CD4-positive, alpha-beta T cell (primary cell): ENCODE measurements around the gene CLPTM1. TPM values are rescaled to one million over a fixed set of nuclear protein-coding genes. Genes with fewer than 3 reads are reported as not detected.

ENCODE experiments used
- ATAC-seq: fragments of 200-7000 bp; cut with Tn5 transposase; one replicate; pipeline ENCODE4 v1.10.0; 2022; ENCODE audit warnings: mild to moderate bottlenecking; ENCODE audit not compliant: poor library complexity
- CTCF ChIA-PET: fragments of 350-600 bp; sonication (Branson Sonifier 250); formaldehyde crosslinking; loops from one replicate; lab custom pipeline; 2021; ENCODE audit warnings: antibody characterized with exemption, inconsistent platforms; lab: Charles Lee
- POLR2A ChIA-PET: fragments of 350-600 bp; sonication (Branson Sonifier 250); formaldehyde crosslinking; loops from one replicate; lab custom pipeline; 2021; ENCODE audit warnings: antibody characterized with exemption, inconsistent platforms; lab: Charles Lee
- DNase-seq, 14 experiments: peaks; one replicate each; pipeline ENCODE4 v3.0.0-alpha.2; 2013 to 2020; ENCODE audit warnings: mixed read lengths in 2 of 14
- H3K27ac ChIP-seq, 2 donors: one replicate each; pipeline versions ENCODE4 v1.5.1 to v1.7.0; 2013; ENCODE audit warnings: low read length in 2 of 2, low read depth in 1 of 2, mild to moderate bottlenecking in 1 of 2
- H3K27me3 ChIP-seq, 2 experiments: 1 replicate in 1 of 2; 2 replicates in 1 of 2; pipeline versions ENCODE4 v1.6.1 to v1.7.0; 2013; ENCODE audit warnings: low read length in 2 of 2, control low read depth in 1 of 2, mild to moderate bottlenecking in 1 of 2, moderate library complexity in 1 of 2; ENCODE audit not compliant: insufficient read depth in 2 of 2, control insufficient read depth in 1 of 2
- H3K36me3 ChIP-seq: one replicate; pipeline ENCODE4 v1.6.1; 2013; ENCODE audit warnings: low read length, control low read depth; ENCODE audit not compliant: insufficient read depth
- H3K4me1 ChIP-seq: one replicate; pipeline ENCODE4 v1.6.1; 2013; ENCODE audit warnings: low read length, control low read depth; ENCODE audit not compliant: insufficient read depth
- H3K4me3 ChIP-seq: one replicate; pipeline ENCODE4 v1.5.1; 2013; ENCODE audit warnings: mild to moderate bottlenecking, low read length, moderate library complexity
- H3K9me3 ChIP-seq, 2 experiments: 1 replicate in 1 of 2; 2 replicates in 1 of 2; pipeline versions ENCODE4 v1.6.1 to v1.7.0; 2013; ENCODE audit warnings: low read length in 2 of 2, mild to moderate bottlenecking in 2 of 2, control low read depth in 1 of 2, moderate library complexity in 1 of 2; ENCODE audit not compliant: control insufficient read depth in 1 of 2, insufficient read depth in 1 of 2
- H3K27ac Mint-ChIP-seq: one replicate; pipeline ENCODE4 v1.8.0; 2020; ENCODE audit warnings: mixed read lengths
- H3K27me3 Mint-ChIP-seq: one replicate; pipeline ENCODE4 v1.8.0; 2021; ENCODE audit warnings: mixed read lengths
- H3K36me3 Mint-ChIP-seq: one replicate; pipeline ENCODE4 v1.8.0; 2021; ENCODE audit warnings: low read depth, mixed read lengths
- H3K4me1 Mint-ChIP-seq: one replicate; pipeline ENCODE4 v1.8.0; 2021; ENCODE audit warnings: low read depth, mixed read lengths
- H3K4me3 Mint-ChIP-seq: one replicate; pipeline ENCODE4 v1.8.0; 2020; ENCODE audit warnings: mild to moderate bottlenecking, mixed read lengths
- H3K9me3 Mint-ChIP-seq: one replicate; pipeline ENCODE4 v1.8.0; 2020; ENCODE audit warnings: mixed read lengths
- CTCF ChIP-seq: fragments of 200-600 bp; IDR thresholded peaks from one replicate; pipeline ENCODE4 v1.8.0; 2022; ENCODE audit warnings: antibody characterized with exemption, mild to moderate bottlenecking
- intact Hi-C, 2 experiments: fragments of 100-400 bp; cut with DNase I in 1 of 2; cut with micrococcal nuclease in 1 of 2; formaldehyde crosslinking; loops; one replicate each; pipeline versions ENCODE4 v1.15.1 to v1.9.0; 2023 to 2025; cut with DNase I, micrococcal nuclease
- total RNA-seq, 174 experiments: library from RNA in 2 of 174; stranded (reverse) in 2 of 174; gene quantifications; one replicate each; pipeline ENCODE4 v1.2.3 and lab custom pipeline; 2021 to 2026

Gene CLPTM1
- total RNA-seq, 2 experiments from 2014 or later: 71.0 to 72.7 TPM

- H3K9me3 Mint-ChIP-seq: no peaks in the 10 kb centered on the region
- ATAC-seq (no peak), DNase-seq (no peak)
- POLR2A ChIA-PET: no interaction called here
- peaks cover 54% of the 10 kb centered on the region for H3K36me3 ChIP-seq
- CTCF ChIA-PET: no interaction called here
- H3K4me1 Mint-ChIP-seq: no peaks in the 10 kb centered on the region
- H3K27me3 ChIP-seq: no peaks in the 10 kb centered on the region
- H3K27me3 Mint-ChIP-seq: no peaks in the 10 kb centered on the region
- H3K36me3 Mint-ChIP-seq: peaks cover 47% of the 10 kb centered on the region
- H3K4me3 Mint-ChIP-seq: no peak overlapping the region
- H3K27ac Mint-ChIP-seq: no peak overlapping the region
- H3K4me3 ChIP-seq: no peak overlapping the region
- intact Hi-C loops: no loop called here
- H3K4me1 ChIP-seq: no peaks in the 10 kb centered on the region
- no peak for TF ChIP-seq CTCF
- H3K27ac ChIP-seq: no peak overlapping the region
- H3K9me3 ChIP-seq: no peaks in the 10 kb centered on the region
Measured at GRCh38 chr19:45008552-45008951, 53.4 kb downstream of the CLPTM1 start.

- peak overlapping the region; percentile 20 for H3K27ac Mint-ChIP-seq
- intact Hi-C loops: no loop called here
- DNase-seq (no peak), ATAC-seq (no peak)
- no peaks in the 10 kb centered on the region for H3K27me3 Mint-ChIP-seq
- no peak overlapping the region for H3K27ac ChIP-seq
- TF ChIP-seq CTCF: no peak
- peaks cover 57% of the 10 kb centered on the region for H3K36me3 Mint-ChIP-seq
- H3K4me3 Mint-ChIP-seq: no peak overlapping the region
- ChIA-PET POLR2A (no interaction called here), CTCF (no interaction called here)
- H3K36me3 ChIP-seq: peaks cover 51% of the 10 kb centered on the region
- H3K27me3 ChIP-seq: no peaks in the 10 kb centered on the region
- H3K4me1 ChIP-seq: no peaks in the 10 kb centered on the region
- H3K4me3 ChIP-seq: no peak overlapping the region
- no peaks in the 10 kb centered on the region for H3K4me1 Mint-ChIP-seq
- H3K9me3 ChIP-seq: no peaks in the 10 kb centered on the region
- H3K9me3 Mint-ChIP-seq: no peaks in the 10 kb centered on the region
Measured at GRCh38 chr19:45009625-45010255, 54.6 kb downstream of the CLPTM1 start.

- Histone ChIP-seq H3K4me1 (peaks cover under 1% of the 10 kb centered on the region), H3K27me3 (no peaks in the 10 kb centered on the region), H3K27ac (no peak overlapping the region), H3K4me3 (no peak overlapping the region), H3K36me3 (peaks cover 51% of the 10 kb centered on the region), H3K9me3 (no peaks in the 10 kb centered on the region)
- H3K9me3 Mint-ChIP-seq: no peaks in the 10 kb centered on the region
- intact Hi-C loops: no loop called here
- peaks cover 61% of the 10 kb centered on the region for H3K36me3 Mint-ChIP-seq
- no peaks in the 10 kb centered on the region for H3K27me3 Mint-ChIP-seq
- CTCF ChIA-PET: no interaction called here
- no peak for DNase-seq
- H3K4me3 Mint-ChIP-seq: peak overlapping the region; percentile 2
- no peak overlapping the region for H3K27ac Mint-ChIP-seq
- no peaks in the 10 kb centered on the region for H3K4me1 Mint-ChIP-seq
- POLR2A ChIA-PET: no interaction called here
- TF ChIP-seq CTCF: no peak
- peak; percentile 5 for ATAC-seq
Measured at GRCh38 chr19:45010306-45010705, 55.1 kb downstream of the CLPTM1 start.
